H7 (cell line): Measurements from ENCODE around the gene ZNRD2. TPM values are rescaled to one million over a fixed set of nuclear protein-coding genes. Genes with fewer than 3 reads are reported as not detected.
"Not testable (repeated sequence)": the region's sequence is repeated elsewhere in the genome, so short reads cannot be mapped to it uniquely, and the experiment has no call there.

Experiments used
- DNase-seq: peaks from one replicate; pipeline ENCODE4 v3.0.0; 2012
- H3K27me3 ChIP-seq: 2 replicates; pipeline ENCODE4 v1.6.0; 2011; ENCODE audit warnings: mild to moderate bottlenecking, low read length; ENCODE audit not compliant: control insufficient read depth, insufficient read depth
- H3K36me3 ChIP-seq: replicated peaks from 2 replicates; pipeline ENCODE4 v1.5.1; 2011; ENCODE audit warnings: low read length; ENCODE audit not compliant: control insufficient read depth, insufficient read depth
- H3K4me3 ChIP-seq: 2 replicates; pipeline ENCODE4 v1.5.1; 2011; ENCODE audit warnings: low read depth, mild to moderate bottlenecking, control low read depth, low read length, moderate library complexity; ENCODE audit not compliant: insufficient read depth
- total RNA-seq: library from RNA; depleted of rRNA; stranded (reverse); fragments of >200 nt; shearing (Covaris generic); gene quantifications from 2 replicates; pipeline ENCODE4 v1.2.3, GENCODE V29; 2014

Gene ZNRD2
- total RNA-seq, 1 experiment from 2014 or later, result 88.1 TPM

DNA sequence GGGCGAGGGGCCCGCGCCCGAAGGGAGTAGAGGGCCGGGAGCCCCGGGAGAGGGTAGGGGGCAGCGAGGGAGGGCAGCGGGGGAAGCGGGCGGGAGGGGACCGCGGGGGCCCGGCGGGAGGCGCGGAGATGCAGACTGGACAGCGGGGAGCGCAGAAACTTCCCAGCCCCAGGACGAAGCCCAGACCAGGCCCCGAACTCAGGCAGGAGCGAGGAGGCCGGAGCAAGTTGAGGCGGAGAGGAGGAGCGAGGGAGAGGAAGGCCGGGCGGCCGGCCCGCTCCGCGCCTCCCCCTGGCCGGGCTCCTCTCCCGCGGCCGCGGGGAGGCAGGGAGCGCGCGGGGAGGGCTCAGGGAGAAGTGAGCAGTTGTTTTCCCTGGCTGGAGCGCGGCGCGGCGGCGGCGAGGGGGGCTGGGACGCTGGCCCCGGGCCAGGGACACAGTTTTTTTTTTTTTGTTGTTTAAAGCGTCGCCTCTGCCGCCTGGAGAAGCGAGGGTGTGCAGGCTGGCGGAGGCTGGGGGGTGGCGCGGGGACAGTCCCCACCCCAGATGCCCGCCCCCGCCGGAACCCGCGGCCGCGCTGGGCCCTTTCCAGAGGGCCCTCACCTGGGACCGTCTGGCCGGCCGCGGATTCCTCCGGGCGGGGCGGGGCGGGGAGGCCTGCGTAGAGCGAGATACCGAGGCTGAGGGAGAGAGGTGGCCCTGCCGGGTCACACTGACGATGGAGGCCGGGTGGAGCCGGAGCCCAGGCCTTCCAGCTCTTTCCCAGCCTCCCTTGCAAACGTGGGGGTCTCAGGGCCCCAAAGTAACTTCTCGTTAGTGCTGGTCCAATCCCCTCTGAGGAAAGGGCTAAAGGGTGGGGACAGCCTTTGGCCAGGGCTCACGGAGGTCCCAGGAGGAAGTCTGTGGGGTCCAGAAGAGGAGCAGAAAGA lies 12.0 kb upstream of the ZNRD2 start, which contains the start of gene LTBP3:
TSS of gene LTBP3 (minus strand) at position 358 of the 928 bp plus-strand sequence. CDS start 400 bp downstream, outside the sequence.
- DNase-seq, result peak; percentile 94
- H3K4me3 ChIP-seq, result peak within 1 kb of the TSS; percentile 69
- peaks cover 17% of the 10 kb centered on the region for H3K27me3 ChIP-seq
- H3K36me3 ChIP-seq, result no peaks in the 10 kb centered on the region

DNA sequence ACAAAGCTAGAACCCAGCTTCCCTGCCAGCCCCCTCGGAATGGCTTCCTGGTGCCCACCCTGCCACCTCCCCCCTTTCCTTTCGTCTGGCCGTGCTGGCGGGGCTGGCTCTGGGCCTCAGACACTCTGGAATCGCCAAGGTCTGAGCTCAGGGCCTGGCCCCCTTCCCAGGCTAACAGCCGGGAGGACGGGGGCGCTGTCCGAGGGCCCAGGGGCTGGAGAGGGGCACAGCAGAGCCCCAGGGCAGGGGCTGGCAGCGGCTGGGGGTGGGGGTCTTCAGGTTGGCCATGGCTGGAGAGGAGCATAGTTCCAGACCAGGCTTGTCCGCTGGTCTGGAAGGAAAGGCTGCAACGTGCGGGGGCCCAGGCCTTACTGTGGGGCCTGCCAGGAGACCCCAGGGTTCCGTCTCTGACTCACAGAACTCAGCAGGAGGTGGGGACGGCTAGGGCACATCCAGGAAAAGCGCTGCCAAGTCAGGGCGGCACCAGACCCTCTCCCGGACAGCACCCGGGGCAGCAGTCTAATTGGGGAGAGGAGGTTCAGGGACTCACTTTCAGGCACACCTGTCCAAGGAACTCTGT lies 11.3 kb upstream of the ZNRD2 start:
- H3K4me3 ChIP-seq, result peak overlapping the region; percentile 69
- peak; percentile 78 for DNase-seq
- H3K27me3 ChIP-seq, result peaks cover 14% of the 10 kb centered on the region
- no peaks in the 10 kb centered on the region for H3K36me3 ChIP-seq

DNA sequence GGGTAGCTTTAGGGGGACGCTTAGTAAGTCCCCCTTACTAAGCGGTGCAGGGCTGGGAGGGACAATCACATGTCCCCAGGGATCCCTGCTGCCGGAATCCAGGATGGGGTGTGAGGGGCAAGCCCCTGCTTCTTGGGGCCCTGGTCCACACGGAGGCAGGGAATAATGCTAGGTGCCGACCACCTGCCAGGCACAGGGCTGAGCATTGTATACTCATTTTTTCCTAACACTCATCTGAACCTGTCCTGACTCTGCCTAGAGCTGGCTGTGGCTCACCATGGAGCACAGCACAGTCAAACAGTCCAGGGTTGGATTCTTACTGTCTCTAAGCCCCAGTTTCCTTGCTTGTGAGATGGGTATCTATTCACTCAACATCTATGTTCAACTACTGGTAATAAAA lies 10.7 kb upstream of the ZNRD2 start:
- DNase-seq, result no peak
- Histone ChIP-seq H3K36me3 (no peaks in the 10 kb centered on the region), H3K27me3 (peaks cover 10% of the 10 kb centered on the region), H3K4me3 (no peak overlapping the region)

DNA sequence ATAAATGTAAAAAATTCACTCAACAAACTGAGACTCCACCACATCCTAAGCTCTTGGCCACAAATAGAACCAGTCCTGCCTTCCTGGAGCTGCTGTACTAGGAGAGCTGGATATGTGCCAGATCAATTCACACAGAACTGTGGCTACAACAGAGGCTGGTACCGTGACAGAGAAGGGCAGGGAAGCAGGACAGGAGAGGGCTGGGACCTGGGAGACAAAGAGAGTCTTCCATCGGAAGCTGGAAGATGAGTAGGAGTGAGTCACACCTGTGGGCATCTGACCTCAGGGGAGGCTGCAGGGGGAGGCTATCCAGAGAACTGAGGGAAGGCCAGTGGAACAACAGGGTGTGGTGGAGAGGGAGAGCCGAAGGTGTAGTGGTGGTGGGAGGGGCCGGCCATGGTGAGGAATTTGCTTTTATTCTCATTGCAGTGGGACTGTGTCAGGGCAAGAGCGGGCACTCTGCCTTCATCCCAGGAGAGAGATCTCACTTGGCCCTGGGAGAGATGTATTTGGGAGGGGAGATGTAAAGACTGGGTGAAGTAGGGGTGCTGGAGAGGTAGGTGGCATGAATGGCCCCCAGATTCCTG lies 10.2 kb upstream of the ZNRD2 start:
- Histone ChIP-seq H3K36me3 (no peaks in the 10 kb centered on the region), H3K4me3 (no peak overlapping the region), H3K27me3 (peaks cover 10% of the 10 kb centered on the region)
- DNase-seq, result no peak

DNA sequence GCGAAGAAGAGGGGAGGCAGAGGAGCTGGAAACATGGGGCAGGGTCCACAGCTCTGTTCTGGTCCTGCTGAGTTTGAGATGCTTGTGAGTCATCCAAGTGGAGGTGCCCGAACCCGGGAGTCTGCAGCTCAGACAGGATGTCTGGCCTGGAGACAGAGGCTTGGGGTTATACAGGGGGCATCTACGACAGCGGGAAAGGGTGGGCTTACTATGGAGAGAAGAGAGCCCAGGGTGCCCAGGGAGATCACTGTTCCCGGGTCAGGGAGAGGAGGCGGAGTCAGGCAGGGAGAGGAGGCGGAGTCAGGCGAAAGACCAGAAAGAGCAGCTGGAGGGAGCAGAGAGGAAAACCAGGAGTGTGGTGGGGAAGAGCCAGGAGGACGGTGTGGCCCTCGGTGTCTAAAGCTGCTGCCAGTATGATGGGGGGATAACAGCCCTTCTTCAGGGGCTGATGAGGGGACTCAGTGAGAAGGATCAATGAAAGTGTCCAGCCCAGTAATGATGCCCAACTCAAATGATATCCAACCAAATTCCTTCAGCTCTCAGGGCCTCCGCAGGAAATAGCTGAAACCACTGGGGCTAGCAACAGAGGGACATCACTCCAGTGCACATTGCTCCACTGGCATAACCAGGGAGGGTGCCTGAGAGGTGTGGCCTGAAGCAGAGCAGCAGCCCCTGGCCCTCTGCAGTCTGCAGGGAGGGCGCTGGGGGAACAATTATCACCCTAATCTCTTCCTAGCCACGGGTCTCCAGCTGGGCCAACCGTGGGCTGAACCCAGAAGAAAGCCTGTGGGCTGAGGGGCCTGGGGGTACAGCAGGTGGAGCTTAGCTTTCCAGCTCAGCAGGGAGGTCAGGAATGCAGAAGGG lies 9.5 kb upstream of the ZNRD2 start:
- peak; percentile 89 for DNase-seq
- Histone ChIP-seq H3K27me3 (peaks cover 8% of the 10 kb centered on the region), H3K36me3 (no peaks in the 10 kb centered on the region), H3K4me3 (no peak overlapping the region)

DNA sequence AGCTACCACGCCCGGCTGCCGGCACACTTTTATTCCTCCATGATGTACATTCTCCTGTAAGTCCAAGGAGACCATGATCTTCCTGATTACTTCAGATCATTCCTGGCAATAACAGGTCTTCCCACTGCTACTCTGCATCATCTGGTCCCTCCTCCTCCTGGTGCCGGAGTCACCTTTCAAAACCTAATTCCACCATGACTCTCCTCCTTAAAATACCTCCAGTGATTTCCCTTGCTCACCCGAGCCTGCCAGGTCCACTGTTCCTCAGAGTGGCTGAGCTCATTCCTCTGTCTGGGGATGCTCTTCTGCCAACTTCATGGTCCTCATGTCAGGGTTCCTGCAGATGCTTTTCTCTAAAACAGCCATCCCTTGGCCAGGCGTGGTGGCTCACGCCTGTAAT lies 8.3 kb upstream of the ZNRD2 start:
- H3K27me3 ChIP-seq, result peaks cover 6% of the 10 kb centered on the region
- no peak overlapping the region for H3K4me3 ChIP-seq
- no peaks in the 10 kb centered on the region for H3K36me3 ChIP-seq
- no peak for DNase-seq

DNA sequence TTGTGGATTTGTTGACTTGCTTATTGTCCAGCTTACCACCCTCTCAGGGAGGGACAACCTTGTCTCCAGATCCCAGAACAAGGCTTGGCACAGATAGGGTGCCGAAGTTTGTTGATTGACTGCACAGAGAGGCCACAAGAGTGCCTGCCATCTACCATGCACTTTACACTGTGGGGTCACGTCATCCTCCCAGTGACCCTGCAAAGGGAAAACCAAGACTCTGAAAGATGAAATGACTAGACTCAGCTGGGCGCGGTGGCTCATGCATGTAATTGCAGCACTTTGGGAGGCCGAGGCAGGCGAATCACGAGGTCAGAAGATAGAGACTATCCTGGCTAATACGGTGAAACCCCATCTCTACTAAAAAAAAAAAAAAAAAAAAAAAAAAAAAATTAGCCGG lies 7.5 kb upstream of the ZNRD2 start:
- DNase-seq, result no peak
- H3K27me3 ChIP-seq, result peaks cover 3% of the 10 kb centered on the region
- no peak overlapping the region for H3K4me3 ChIP-seq
- no peaks in the 10 kb centered on the region for H3K36me3 ChIP-seq

DNA sequence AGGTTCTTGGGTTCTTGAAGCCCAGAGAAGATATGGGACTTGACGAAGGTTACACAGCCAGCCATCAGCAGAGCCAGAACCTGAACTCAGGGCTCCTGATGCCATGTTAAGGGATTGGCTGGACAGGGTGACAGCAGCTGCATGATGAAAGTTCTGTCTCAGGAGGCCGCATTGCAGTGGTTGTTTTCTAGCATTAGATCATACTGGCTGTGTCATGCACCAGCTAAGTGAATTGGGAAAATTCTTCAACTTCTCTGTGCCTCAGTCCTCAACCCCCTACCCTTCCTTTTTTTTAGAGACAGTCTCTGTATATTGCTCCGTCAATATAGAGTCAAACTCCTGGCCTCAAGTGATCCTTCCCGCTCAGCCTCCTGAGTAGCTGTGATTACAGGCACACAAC lies 6.7 kb upstream of the ZNRD2 start:
- no peak overlapping the region for H3K4me3 ChIP-seq
- no peak for DNase-seq
- no peaks in the 10 kb centered on the region for H3K36me3 ChIP-seq
- peaks cover 2% of the 10 kb centered on the region for H3K27me3 ChIP-seq

DNA sequence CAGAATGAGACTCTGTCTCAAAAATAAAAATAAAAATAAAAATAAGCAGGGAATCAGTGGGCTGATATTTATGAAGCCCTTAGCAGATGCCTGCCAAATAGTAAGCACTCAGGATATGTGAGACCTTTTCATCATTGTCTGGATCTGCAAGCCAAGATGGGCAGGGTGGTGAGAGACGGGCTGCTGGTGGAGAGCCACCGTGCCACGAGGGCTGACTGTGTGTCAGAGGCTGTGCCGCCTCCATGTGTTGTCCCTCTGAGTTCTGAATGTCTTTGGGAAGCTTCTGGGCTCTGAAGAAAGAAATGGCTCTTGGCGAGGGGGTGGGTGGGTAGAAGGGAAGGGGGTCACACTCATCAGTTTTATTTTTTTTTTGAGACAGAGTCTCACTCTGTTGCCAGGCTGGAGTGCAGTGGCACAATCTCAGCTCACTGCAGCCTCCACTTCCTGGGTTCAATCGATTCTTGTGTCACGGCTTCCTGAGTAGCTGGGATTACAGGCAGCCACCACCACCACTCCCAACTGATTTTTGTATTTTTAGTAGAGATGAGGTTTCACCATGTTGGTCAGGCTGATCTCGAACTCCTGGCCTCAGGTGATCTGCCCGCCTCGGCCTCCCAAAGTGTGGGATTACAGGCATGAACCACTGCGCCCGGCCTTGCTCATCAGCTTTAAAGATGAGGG lies 5.3 kb upstream of the ZNRD2 start:
- not testable (repeated sequence) for H3K36me3 ChIP-seq, H3K27me3 ChIP-seq, DNase-seq, H3K4me3 ChIP-seq

DNA sequence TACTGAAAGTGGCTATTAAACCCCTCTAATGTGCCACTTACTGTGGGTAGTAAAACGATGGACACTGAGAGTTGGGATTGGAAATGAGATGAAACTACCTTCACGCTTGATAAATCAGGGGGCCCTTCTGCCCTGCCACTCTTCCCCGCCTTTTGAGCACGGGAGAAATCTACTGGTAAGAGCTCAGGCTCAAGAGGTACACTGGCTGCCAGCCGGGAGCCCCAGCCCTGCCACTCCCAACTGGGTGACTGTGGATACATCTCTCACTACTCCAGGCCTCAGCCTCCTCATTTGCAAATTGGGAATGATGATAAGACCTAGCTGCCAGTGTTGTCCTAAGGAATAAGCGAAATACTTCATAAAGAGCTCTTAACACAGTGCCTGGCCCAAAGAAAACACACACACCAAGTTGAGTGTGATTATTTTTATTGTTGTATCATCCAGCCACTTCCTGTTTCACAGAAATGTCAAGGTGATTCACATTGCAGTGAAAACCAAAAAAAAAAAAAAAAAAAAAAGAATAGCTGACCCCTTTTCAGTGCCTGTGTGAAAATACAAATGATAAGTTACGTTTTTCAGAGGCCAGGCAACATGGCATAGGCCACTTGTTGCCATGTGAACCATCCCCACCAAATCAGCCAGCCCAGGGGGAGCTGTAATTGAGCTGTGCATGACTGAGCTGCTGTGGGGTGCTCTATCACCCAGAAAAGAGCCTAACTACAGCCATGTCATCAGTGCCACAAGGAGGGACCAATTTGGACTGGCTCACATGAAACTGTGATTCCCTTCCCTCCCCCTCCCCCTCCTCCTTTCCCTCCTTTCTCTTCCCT lies 4.4 kb upstream of the ZNRD2 start:
- Histone ChIP-seq H3K27me3 (no peaks in the 10 kb centered on the region), H3K36me3 (no peaks in the 10 kb centered on the region)
- DNase-seq, result no peak

DNA sequence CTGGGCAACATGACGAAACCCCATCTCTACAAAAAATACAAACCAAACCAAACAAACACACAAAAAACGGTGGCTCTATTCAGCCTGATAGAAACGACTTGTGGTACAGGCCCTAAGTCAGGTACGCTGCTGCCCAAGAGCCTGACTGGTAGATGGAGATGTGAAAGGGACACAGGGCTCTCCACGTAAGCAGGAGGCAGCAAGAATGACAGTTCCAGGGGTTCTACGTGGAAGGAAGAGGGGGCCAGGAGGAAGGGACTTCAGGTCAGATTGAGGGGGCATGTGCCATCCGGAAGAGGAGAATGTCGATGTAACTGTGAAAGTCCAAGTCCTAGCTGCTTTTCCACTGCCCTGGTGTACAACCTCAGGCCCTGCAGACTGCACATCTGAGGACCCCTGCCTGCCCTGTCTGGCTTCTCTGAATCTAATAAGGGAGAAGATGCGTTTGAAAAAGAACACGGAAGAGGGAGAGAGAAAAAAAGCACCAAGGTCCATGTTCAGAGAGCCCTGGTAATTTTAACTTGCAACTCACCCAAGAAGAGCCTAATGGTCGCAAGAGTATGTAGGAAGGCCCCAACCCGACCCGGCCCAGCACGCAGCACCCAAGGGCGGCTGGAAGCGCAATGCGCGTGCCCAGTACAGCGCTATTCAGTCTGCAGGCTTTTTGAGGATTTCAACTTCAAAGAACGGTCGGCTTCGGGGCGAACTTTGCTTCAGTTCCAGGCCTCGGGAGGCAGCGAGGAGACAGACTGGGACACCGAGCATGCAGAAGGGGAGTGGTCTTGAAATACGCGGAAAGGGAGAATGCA lies 909 bp upstream of the ZNRD2 start:
- no peak for DNase-seq
- Histone ChIP-seq H3K27me3 (peaks cover 3% of the 10 kb centered on the region; the same call in 1 of the 2 replicates), H3K4me3 (peak overlapping the region; percentile 97), H3K36me3 (no peaks in the 10 kb centered on the region)

More for the DNA sequence above, 4.4 kb upstream of the ZNRD2 start:
- no peak overlapping the region for H3K4me3 ChIP-seq

DNA sequence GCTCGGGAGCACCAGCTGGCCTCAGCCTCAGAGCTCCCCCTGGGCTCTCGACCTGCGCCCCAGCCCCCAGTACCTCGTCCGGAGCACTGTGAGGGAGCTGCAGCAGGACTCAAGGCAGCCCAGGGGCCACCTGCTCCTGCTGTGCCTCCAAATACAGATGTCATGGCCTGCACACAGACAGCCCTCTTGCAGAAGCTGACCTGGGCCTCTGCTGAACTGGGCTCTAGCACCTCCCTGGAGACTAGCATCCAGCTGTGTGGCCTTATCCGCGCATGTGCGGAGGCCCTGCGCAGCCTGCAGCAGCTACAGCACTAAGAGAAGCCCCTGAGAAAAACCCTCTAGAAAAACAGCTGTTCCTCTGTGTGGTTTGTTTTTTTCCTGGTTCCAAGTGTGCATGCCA lies 1.1 kb downstream of the ZNRD2 start:
- no peak for DNase-seq
- H3K36me3 ChIP-seq, result no peaks in the 10 kb centered on the region
- peak overlapping the region; percentile 97; the same call in 1 of the 2 replicates for H3K4me3 ChIP-seq
- peaks cover 22% of the 10 kb centered on the region for H3K27me3 ChIP-seq
